ENCODE measurements around the gene ELAC2.
"Not testable (repeated sequence)": the region's sequence is repeated elsewhere in the genome, so short reads cannot be mapped to it uniquely, and the experiment has no call there.

ELAC2 gene

DNA sequence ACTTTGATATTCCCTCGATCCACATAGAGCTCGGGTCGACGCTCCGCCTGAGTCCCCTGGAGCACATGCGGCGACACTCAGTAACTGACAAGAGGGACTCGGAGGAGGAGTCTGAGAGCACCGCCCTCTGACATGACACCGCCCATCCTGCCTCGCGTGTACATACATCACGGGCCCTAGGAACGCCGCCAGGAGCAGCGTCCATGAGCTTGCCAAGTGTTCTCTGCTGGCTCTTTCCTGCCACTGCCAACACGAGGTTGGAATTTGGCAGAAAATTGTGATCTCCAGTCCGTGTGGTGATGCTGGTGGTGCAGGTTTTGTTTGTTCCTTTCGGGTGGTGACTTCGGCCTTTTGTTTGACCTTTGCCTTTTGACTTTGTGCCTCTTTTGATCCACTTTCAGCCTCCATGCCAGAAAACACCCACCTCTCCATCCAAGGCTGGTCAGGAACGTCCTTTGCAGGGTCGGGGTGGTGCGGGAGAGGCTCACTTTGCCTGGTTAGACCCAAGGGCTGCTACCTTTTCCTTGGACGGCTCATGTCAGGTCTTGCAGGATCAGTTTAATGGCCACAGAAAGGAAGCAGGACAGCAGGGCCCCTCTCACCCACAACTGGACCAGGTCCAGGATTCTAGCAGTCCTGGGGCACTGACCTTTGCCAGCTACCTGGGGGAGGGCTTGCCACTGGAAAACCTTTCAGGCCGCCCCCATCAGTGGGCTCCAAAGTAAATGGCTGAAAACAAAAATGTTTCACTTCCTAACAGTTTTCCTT is 27.6 kb downstream of the ELAC2 start:
- no peak for DNase-seq (ENCODE audit: low read depth, low spot score)

DNA sequence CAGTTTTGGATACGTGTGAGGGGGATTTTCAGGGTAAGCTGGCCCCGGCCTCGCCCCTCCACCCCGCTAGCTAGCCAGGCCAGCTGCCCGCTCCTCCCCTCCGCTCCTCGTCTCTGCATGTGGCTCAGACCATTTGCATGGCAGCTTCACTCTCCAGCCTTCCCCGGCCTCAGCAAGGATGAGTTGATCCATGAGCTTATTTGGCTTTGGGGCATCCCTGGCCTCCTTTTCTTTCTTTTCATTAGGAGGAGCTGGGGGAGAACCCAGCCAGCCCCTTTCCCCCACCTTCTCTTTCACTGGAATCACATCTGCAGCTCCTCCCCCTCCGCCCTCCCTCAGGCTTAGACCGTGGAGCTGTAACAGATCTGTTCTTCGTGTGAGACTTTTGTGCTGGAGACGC is 30.7 kb downstream of the ELAC2 start:
- no peak for DNase-seq (ENCODE audit: low read depth, low spot score)

DNA sequence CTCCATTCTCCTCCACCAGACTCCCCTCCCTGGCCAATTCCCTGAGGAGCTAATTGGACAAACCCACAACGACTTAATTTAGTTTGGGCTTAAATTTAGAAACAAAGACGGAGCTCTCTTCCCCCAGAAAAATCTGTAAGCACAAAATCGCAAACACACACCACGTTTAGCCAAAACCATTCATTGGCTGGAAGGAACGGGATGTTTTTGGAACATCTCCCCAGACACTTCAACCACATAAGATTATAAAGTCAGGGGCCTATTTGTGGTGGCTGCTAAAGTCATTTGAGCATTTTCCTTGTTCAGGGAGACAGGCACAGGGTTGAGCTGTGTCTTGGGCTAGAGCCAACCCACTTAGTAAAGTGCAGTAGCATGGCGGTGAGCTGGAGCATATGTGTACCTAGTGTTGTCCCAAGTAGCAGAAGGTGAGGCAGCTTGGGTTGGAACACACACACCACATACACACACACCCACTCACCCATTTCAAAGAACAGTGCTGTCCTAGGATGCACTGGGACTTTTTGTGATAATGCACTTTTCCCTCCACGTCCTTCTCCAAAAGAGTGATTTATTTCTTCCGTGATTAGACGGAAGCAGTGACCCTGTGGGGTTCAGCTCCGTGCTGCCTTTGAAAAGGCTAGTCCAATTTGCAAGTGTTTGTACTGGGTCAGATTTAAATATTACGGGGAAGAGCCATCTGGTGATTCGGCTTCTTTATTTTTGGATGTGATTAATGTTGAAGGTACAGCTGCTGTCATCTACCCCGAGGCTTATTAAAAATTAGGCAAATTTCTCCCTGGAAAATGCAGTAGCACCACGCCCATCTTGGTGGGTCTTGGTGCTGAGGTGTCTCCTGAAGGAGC is 32.2 kb downstream of the ELAC2 start:
- DNase-seq (ENCODE audit: low read depth, low spot score) = no peak

DNA sequence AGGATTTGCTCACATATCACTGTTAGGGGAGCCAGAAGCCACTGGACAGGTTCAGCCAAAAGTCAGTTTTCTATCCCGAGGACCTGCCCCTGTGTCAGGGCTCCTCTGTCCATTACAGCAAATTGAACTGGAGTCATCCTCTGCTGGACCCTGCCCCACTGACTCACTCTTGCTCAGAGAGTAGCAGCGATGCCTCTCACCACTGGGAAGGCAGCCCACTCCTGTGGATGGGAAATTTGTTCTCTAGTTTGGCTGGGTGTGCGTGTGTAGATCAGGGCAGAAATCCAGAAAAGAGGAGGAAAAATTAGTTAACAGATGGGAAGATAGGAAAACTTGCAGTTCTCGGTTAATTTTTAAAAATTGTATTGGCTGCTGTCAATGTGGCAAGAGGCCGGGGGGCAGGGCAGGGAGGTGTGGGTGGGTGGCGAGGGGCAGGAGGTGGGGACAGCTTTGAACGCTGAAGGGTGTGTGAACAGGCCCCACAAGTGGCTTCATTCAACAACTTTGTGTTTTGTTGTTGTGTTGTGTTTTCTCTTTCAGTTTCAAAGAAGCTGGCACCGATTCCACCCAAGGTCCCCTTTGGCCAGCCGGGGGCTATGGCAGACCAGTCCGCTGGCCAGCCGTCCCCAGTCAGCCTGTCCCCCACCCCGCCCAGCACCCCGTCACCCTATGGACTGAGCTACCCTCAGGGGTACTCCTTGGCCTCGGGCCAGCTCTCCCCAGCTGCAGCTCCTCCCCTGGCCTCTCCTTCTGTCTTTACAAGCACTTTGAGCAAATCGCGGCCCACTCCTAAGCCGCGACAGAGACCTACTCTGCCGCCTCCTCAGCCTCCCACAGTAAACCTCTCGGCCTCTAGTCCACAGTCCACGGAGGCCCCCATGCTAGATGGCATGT is 33.6 kb downstream of the ELAC2 start:
- DNase-seq (ENCODE audit: low read depth, low spot score) = no peak

DNA sequence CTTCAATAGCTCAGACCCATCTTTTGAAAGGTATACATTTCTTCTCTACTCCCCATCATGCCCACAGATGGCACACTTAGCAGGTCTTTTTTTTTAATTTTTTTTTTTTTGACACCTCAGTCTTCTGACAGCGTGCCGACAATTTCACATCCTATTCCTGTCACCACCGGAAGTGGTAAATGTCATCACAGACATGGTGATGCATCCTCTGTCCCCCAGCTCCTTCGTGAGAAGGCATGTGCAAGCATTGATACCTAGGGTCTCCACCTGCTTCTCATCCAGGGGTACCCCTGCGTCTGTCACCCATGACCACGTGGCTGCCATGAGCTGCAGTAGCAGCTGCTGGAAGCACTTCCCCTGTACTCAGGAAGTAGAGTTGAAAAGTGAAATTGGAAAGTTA is 35.6 kb downstream of the ELAC2 start:
- no peak for DNase-seq (ENCODE audit: low read depth, low spot score)

DNA sequence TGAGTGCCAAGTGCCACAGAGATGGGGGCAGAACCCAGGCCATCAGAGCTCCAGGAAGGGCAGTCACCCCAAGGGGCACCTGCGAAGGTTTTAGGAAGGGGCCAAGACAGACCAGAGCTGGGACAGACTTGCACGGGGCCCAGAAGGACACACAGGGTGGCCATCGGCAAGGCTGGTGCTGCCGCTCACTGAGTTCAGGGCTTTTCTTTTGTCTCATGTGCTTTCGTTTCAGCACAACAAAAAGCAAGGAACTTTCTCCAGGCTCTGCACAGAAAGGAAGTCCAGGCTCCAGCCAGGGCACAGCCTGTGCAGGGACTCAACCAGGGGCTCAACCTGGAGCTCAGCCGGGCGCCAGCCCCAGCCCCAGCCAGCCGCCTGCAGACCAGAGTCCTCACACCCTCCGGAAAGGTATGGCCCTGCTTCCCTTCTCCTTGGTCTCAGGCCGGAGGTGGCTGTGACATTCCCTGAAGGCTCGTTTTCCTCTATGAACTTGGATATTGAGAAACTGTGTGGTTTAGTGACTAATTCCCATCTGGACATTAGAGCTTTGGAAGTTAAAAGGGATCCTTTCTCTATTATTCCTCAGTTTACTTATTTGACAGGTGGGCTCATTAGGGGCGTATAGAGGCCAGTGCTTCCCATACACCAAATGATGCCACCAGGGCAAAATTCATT is 37.9 kb downstream of the ELAC2 start:
- no peak for DNase-seq (ENCODE audit: low read depth, low spot score)

DNA sequence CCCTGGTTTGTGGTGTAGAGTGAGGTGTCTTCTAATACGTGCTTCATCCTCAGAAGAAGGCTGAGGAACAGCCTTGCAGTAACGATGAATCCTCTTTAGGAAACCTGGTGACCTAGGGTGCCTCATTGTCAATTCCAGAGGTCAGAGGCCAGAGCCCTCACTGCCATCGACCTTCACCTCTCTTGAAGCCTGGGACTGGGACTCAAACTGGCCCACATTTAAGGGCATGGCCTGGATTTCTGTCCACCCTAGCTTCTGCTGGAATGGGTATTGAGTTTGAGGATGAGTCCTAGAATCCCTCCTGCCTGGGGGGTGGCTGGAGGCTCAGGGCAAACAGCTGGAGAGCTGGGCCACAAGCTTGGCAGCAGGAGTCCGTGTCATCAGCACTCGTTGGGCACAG is 38.6 kb downstream of the ELAC2 start:
- DNase-seq (ENCODE audit: low read depth, low spot score) = no peak

DNA sequence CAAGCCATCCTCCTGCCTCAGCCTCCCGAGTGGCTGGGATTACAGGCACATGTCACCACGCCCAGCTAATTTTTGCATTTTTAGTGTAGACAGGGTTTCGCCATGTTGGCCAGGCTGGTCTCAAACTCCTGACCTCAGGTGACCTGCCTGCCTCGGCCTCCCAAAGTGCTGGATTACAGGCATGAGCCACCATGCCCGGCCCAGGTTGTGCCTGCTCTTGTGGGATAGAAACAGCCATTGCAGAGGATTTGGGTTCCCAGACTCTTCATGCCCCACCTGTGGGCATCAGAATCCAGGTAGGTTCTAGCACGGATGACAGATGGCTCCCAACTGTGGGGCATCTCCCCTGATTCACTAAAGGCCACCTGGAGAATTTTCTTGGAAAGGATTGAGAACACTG is 39.0 kb downstream of the ELAC2 start:
- DNase-seq (ENCODE audit: low read depth, low spot score) = not testable (repeated sequence)

DNA sequence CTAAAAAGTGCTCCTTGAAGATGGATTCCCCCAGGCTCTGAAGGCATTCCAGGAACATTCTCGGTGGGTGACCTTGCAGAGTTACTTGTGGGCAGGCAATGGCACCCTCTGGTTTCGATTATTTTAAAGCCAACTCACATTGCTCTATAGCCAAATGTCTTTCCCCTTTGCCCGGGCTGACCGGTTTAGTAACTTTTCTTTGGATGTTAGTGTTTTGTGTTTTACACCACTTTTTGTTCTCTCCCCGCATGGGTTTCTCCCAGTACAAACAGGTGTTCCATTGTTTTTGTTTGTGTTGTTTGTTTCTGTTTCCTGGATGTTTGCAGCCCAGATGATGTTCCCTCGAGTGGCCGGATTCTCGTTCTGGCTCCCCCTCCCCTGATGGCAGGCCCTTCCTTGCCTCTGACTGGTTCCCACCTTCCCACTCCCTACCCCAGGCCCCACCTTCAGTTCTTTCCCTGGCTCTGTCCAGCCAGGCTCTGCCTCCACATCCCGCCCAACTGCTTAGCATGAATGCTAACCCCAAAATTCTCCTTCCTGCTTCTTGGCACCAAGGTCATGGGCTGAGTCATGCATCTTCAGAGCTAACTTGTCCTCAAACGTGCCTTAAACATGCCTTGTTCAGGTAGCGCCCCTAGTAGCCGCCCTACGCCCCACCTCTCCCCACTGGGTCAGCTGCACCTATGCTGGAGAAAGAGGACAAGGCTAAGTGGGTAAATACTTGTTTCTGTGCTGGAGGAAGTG is 40.6 kb downstream of the ELAC2 start:
- peak; percentile 47 for DNase-seq (ENCODE audit: low read depth, low spot score)

DNA sequence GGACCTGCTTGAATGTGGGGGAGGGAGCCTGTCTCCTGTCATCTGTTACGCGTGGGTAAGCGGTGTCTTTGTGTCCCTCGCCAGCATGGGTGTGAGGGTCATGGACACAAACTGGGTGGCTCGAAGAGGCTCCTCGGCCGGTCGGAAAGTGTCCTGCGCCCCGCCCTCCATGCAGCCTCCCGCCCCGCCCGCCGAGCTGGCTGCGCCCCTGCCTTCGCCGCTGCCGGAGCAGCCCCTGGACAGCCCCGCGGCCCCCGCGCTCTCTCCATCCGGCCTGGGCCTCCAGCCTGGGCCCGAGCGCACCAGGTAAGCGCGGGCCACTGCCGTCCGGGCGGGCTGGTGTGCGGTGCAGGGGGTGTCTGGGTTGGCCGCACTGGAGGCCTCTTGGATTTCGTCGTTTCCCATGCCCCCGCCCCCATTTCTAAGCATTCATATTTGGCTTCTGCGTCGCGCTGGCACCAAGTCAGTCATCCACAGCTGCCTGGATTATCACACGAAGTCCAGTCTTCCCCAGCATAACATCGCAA is 43.8 kb downstream of the ELAC2 start:
- no peak for DNase-seq (ENCODE audit: low read depth, low spot score)

DNA sequence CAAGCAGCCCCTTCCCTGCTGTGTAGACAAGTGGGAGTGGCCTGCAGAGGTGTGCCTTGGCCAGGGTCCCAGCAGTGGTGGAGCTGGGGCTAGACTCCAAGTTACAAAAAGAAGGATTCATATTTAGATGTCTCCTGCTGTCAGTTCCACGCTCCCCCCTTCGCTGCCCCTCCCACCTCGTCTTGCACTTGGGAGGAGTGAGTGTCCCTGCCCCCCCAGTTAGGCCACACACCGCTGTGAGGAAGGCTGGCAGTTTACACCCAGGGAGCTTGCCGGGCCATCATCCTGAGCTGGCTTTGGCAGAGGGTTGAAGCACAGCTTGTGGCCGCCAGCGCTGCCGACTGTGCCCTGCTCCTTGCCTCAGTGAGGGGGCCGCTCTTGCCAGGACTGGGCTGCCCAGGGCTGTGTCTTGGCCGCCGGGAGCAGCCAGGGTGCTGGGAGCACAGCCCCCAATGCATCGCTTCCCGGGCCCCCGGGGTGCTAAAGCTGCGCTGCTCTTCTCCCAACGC is 44.3 kb downstream of the ELAC2 start:
- no peak for DNase-seq (ENCODE audit: low read depth, low spot score)

DNA sequence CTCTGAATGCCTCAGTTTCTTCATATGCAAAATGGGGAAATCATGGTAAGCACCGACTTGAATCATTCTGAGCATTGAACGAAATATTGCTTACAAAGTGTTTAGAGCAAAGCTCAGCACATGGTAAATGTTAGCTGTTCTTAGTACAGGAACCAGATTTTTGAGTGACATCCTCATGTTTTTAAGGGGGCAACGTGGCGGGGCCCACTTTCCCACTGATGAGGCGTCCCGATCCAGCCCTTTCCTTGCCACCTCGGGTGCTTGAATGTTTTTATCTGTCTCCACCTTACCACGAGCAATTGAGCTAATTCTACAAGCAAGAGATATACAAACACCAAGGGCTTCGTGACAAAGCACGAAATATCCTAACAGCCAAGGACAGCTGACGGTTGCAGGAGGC is 49.9 kb downstream of the ELAC2 start:
- no peak for DNase-seq (ENCODE audit: low read depth, low spot score)

DNA sequence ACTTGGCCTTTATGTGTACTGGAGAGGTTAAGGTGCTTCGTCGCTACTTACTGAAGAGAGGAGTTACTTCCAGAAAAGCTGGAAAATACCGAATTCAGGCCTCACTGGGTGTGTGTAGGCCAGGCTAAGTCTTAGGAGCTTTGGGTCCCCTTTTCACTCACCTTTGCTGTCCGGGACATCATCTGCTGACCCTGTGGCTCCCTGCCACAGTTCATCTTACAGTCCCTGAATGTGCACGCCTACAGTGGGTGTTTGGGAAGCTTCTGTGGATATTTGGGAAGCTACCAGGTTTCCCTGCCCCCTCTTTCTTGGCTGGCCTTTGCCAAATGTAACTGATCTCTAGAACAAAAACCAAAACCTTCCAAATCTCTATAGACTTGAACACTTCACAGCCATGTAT is 51.4 kb downstream of the ELAC2 start:
- DNase-seq (ENCODE audit: low read depth, low spot score) = no peak

DNA sequence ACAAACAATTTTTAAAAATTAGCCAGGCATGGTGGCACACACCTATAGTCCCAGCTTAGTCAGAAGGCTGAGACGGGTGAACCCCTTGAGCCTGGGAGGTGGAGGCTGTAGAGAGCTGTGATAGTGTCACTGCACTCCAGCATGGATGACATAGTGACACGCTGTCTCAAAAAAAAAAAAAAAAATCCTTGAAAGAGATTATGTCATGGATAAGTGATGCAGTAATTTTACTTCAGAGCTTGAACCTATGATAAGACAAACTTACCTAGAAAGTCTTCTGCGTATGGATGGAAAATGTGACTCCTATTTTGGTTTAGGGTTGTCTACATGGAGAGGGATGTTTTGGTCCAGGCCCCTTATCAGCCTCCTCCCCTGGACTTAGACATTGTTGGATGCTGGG is 51.8 kb downstream of the ELAC2 start:
- DNase-seq (ENCODE audit: low read depth, low spot score) = no peak

DNA sequence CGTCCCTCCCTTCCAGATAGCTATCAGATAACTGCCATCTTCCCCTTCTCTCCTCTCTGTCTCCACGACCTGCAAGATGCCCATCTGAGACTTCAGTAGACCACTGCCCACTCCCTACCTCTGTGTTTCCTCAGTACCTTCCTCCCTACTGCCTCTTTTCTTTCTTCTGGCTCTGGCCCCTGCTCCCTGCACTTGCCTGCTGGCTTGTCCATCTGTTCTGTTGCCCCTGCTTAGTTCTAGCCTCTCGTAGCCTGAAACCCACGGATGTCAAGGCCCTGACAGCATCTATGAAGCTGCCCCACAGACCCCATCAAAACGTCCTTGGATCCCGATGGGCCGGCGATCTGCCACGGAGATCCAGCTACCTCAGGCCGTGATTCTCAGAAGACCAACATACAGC is 53.0 kb downstream of the ELAC2 start:
- no peak for DNase-seq (ENCODE audit: low read depth, low spot score)

DNA sequence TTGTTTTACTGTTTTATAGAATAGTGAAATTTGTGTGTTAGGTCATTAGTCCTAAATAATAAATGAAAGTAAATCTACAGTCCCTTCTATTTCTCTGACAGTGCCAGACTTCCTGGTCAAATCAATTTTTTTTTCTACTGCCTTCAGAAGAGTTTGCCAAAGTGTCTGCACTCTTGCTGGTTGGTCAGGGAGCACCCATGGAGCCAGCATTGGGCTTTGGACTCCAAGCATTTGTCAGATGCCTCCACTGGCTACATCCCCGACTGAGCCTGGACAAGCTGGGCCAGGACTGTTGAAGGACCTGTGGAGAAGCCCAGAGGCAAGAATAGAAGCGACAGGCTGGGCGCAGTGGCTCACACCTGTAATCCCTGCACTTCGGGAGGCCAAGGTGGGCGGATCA is 53.7 kb downstream of the ELAC2 start:
- DNase-seq (ENCODE audit: low read depth, low spot score) = no peak

DNA sequence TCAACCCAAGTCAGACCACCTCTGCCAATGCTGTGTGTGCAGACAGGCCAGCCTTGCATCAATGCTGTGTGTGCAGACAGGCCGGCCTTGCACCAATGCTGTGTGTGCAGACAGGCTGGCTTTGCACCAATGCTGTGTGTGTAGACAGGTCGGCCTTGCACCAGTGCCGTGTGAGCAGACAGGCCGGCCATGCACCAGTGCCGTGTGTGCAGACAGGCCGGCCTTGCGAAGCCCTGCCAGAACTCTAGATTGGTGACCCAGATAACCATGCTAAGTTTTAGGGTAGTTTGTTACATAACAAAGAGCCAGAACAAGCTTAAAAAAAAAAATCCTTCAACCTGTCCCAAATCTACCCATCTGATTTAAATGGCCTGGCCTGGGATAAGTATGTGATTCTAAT is 54.3 kb downstream of the ELAC2 start:
- no peak for DNase-seq (ENCODE audit: low read depth, low spot score)

DNA sequence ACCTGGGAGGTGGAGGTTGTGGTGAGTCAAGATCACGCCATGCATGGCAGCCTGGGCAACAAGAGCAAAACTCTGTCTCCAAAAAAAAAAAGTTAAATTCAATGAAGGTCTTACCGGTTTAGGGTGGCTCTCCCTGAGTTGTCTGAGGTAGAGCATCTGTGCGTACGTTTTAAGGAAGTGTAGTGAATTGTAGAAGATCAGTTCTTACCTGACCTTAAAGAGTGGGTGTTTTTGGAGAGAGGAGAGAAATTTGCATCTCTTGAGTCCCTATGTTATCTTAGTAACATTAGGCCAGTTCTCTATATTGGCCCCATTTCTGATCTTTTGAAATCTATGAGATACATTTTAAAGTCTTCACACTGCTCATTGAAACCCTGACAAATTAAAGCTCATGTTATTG is 56.2 kb downstream of the ELAC2 start:
- DNase-seq (ENCODE audit: low read depth, low spot score) = no peak

DNA sequence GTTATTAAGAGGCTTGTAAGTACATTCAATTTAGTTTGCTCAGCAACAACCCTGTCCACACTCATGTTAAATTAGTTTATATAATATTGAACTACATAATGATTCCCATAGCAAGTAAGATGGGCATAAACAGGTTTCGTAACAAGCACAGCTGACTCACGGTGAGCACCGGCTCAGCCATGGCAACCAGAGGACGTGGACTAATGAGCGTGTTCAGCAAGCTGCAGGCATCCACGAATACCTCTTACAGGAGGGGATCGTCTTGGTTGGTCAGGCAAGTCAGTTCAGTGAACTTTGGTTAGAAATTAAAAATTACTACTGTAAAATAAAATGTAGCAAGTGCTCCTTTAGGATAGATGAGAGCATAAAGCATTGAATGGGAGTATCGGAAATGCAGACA is 58.4 kb downstream of the ELAC2 start:
- no peak for DNase-seq (ENCODE audit: low read depth, low spot score)

DNA sequence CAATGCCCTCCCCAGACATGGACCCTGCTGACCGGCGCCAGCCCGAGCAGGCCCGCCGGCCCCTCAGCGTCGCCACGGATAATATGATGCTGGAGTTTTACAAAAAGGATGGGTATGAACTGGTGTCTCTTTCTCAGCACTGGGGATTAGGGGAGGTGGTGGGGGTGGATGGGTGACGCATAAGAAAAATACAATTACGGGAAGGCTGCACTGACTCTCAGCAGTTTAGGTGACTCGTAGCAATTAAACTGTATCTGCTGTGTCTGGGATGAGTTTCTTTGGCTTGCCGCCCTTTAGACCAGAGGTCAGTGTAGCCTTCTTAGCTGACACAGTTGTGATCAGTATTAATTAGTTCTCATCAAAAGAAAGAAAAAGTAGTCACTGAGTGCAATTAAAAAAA is 59.0 kb downstream of the ELAC2 start:
- no peak for DNase-seq (ENCODE audit: low read depth, low spot score)
